Stimulated activated CD8-positive, alpha-beta memory T cell treated with anti-CD3 and anti-CD28 coated beads, Interleukin-4, amount 100 ng/mL, for 24 hours (primary cell): ENCODE measurements around the gene PABPC1L.

ENCODE experiments used
- DNase-seq: peaks from one replicate; pipeline ENCODE4 v3.0.0-alpha.2; 2020; ENCODE audit warnings: low read depth

Gene PABPC1L

GRCh38 chr20:44966030-44966961, 56.4 kb downstream of the PABPC1L start, which contains the start of gene STK4:
Gene STK4 (plus strand): TSS chr20:44966512. CDS start chr20:44966569, 57 bp downstream.
- peak; percentile 92 for DNase-seq

GRCh38 chr20:44967207-44967807, 57.4 kb downstream of the PABPC1L start:
- no peak for DNase-seq

- DNase-seq = no peak
Observed at GRCh38 chr20:44969300-44969894, 59.5 kb downstream of the PABPC1L start.

- no peak for DNase-seq
Observed at GRCh38 chr20:44970243-44970757, 60.4 kb downstream of the PABPC1L start.

GRCh38 chr20:44973053-44973452, 63.2 kb downstream of the PABPC1L start:
- no peak for DNase-seq

GRCh38 chr20:44976698-44977097, 66.8 kb downstream of the PABPC1L start:
- no peak for DNase-seq

- DNase-seq = peak; percentile 41
Observed at GRCh38 chr20:44979090-44979621, 69.3 kb downstream of the PABPC1L start.

GRCh38 chr20:44981736-44982406, 72.0 kb downstream of the PABPC1L start:
- no peak for DNase-seq

- no peak for DNase-seq
Observed at GRCh38 chr20:44983093-44983674, 73.3 kb downstream of the PABPC1L start.

GRCh38 chr20:44988631-44989171, 78.8 kb downstream of the PABPC1L start:
- no peak for DNase-seq
